A673 (cell line): ENCODE data around the gene RTN4RL2.

Experiments used
- CTCF ChIP-seq: fragments of 300-800, 200-600 bp; sonication (generic); conservative IDR thresholded peaks from 2 replicates; pipeline ENCODE4 v1.5.1; 2017; ENCODE audit warnings: low read depth, mild to moderate bottlenecking, antibody characterized with exemption, low read length, moderate library complexity, mixed read lengths
- EZH2 ChIP-seq: fragments of 200-600 bp; sonication (generic); IDR thresholded peaks from 2 replicates; pipeline ENCODE4 v1.6.1; 2017; ENCODE audit warnings: borderline replicate concordance, low read depth, mild to moderate bottlenecking, mixed read lengths, antibody characterized with exemption, low read length; ENCODE audit not compliant: poor library complexity, severe bottlenecking

- no peak for TF ChIP-seq CTCF
- no peak for TF ChIP-seq EZH2
These were observed 19.4 kb upstream of the RTN4RL2 start for GRCh38 chr11:57440744-57441414.
